G401 (cell line): Measurements from ENCODE around the gene ZSCAN5B. TPM values are rescaled to one million over a fixed set of nuclear protein-coding genes. Genes with fewer than 3 reads are reported as not detected.
"Not testable (repeated sequence)": the region's sequence is repeated elsewhere in the genome, so short reads cannot be mapped to it uniquely, and the experiment has no call there.

Experiments used
- DNase-seq: peaks from one replicate; pipeline ENCODE4 v3.0.0-alpha.2; 2015; ENCODE audit warnings: low spot score
- in situ Hi-C: cut with HindIII; loops from 2 replicates; pipeline ENCODE4 v1.10.0; 2016; ENCODE audit warnings: low sequenced_read_pairs, mixed read lengths
- total RNA-seq: library from RNA; depleted of rRNA; stranded (reverse); fragments of >200 nt; shearing (Covaris generic); gene quantifications from 2 replicates; pipeline ENCODE4 v1.2.3, GENCODE V29; 2014; rRNA removed

The ZSCAN5B gene
- not detected in 2 replicates for total RNA-seq

DNA sequence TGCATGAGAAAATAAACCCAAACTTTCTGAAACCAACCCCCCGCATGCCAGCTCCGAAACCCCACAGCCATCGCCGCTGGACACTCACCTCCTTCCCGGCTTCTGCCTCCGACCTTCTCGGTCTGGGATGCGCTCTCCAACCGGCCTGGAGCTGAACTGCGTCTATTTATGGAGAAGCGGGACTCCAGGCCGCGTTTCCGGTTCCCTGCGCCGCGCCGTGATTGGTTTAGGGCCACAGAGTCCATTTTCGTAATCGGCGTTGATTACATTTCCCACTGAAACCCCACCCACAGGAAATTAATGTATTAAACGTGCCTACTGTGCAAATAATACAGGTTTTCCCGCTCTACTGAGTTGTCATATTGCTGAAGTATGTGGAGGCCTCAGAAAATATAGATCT, at the start of gene ZSCAN5B:
Gene ZSCAN5B (minus strand): TSS at position 138 of the 400 bp plus-strand sequence. CDS start 4,731 bp downstream, outside the sequence.
- DNase-seq, in situ Hi-C loops: not testable (repeated sequence)

- DNase-seq, in situ Hi-C loops: not testable (repeated sequence)
Measured at GRCh38 chr19:56245764-56246163, 48.2 kb upstream of the ZSCAN5B start.

DNA sequence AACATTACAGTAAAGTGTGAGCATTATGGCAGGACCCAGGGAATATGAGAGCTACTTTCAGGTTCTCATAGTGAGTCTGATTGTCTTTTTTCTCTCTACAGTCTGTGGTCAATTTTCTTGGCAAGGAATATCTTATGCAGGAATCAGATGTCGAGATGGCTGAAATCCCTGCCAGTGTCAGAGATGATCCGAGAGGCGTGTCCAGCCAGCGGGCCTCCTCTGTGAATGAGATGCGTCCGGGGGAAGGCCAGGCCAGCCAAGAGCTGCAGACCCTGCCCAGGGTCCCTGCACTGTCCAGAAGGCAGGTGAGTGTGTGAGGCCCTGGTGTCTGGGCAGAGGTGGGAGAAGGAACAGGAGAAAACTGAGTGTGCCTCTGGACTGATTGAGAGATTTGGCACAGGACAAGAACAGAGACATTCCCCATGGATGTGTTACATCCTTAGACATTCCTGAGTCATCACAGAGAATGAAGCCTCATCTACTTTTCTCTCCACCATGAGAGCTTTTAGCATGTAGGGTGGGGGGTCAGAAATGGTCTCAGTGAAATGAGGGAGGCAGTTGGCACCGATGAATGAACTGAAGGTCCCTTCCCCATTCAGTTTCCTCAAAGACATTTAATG, 47.6 kb upstream of the ZSCAN5B start:
- DNase-seq = no peak
- in situ Hi-C loops = no loop called here

GRCh38 chr19:56223481-56223880, 25.9 kb upstream of the ZSCAN5B start:
- DNase-seq = no peak
- in situ Hi-C loops = no loop called here

DNA sequence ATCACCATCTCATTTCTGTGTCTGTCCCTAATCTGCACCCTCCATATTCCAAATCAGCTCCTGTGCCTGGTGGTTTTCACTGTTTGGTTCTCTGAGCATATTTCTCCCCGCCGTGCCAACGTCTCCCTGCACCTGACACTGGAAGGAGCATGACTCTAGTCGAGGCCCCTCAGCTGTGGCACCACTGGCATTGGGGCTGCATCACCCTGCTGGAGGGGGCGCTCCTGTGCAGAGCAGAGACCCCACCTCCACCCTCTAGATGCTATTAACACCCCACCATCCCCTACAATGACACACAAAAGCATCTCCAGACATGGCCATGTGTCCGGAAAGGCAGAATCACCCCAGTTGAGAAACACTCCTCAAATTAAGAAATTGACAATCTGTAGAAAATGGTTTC, 25.3 kb upstream of the ZSCAN5B start:
- in situ Hi-C loops = no loop called here
- no peak for DNase-seq

- in situ Hi-C loops = no loop called here
- DNase-seq = no peak
Measured at GRCh38 chr19:56221851-56222250, 24.3 kb upstream of the ZSCAN5B start.

- in situ Hi-C loops, DNase-seq: not testable (repeated sequence)
Measured at GRCh38 chr19:56221442-56221841, 23.9 kb upstream of the ZSCAN5B start.

DNA sequence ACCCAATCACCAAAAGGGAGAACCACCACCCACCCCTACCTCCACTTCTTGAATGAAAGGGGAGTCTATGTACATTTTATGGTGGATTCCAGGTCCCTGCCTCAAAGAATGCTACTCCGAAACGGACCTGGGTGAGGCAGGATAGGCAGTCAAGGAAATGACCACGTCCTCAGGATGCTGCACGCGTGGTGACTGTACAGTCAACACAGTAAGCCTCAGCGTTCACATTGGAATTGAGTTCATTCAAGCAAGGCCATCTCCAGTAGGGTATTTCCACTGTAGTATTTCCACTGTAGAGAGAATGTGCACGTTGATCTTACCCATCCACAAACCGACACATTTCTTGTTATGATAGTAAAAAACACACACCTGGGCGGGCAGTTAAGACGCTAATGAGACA, 21.4 kb upstream of the ZSCAN5B start:
- in situ Hi-C loops = no loop called here
- DNase-seq = no peak

- DNase-seq = no peak
Measured at GRCh38 chr19:56217039-56217949, 19.7 kb upstream of the ZSCAN5B start.

GRCh38 chr19:56211718-56212117, 14.1 kb upstream of the ZSCAN5B start:
- no peak for DNase-seq
- in situ Hi-C loops = no loop called here

More at GRCh38 chr19:56217039-56217949, 19.7 kb upstream of the ZSCAN5B start:
- in situ Hi-C loops = no loop called here

- DNase-seq, in situ Hi-C loops: not testable (repeated sequence)
Measured at GRCh38 chr19:56210036-56210435, 12.5 kb upstream of the ZSCAN5B start.

- in situ Hi-C loops = no loop called here
- DNase-seq = no peak
Measured at GRCh38 chr19:56209091-56209490, 11.5 kb upstream of the ZSCAN5B start.

GRCh38 chr19:56207581-56207980, 10.0 kb upstream of the ZSCAN5B start:
- DNase-seq, in situ Hi-C loops: not testable (repeated sequence)

GRCh38 chr19:56201973-56202372, 4.4 kb upstream of the ZSCAN5B start, which contains the start of gene ZSCAN5C:
Gene ZSCAN5C, plus strand, starts transcription at chr19:56202273. Its CDS starts 3,641 bp downstream, at chr19:56205914.
- in situ Hi-C loops = no loop called here
- DNase-seq = no peak

DNA sequence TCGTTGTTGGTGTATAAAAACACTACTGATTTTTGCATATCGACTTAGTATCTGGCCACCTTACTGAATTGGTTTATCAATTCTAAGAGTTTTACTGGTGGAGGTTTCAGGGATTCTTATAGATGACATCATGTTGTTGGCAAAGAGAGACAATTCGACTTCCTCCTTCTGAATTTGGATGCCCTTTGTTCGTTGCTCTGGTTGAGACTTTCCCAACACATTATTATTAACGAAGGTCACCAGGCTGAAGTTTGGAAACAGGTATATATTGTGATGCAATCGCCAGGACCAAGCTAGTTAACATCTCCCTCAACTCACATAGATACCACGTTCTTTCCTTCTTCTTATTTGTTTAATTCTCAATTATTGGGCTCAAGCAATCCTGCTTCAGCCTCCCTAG, 2.1 kb upstream of the ZSCAN5B start:
- in situ Hi-C loops = no loop called here
- no peak for DNase-seq

GRCh38 chr19:56193981-56194640, 3.5 kb downstream of the ZSCAN5B start:
- no peak for DNase-seq
- in situ Hi-C loops = no loop called here

GRCh38 chr19:56191711-56192110, 5.9 kb downstream of the ZSCAN5B start:
- no peak for DNase-seq
- in situ Hi-C loops = no loop called here

DNA sequence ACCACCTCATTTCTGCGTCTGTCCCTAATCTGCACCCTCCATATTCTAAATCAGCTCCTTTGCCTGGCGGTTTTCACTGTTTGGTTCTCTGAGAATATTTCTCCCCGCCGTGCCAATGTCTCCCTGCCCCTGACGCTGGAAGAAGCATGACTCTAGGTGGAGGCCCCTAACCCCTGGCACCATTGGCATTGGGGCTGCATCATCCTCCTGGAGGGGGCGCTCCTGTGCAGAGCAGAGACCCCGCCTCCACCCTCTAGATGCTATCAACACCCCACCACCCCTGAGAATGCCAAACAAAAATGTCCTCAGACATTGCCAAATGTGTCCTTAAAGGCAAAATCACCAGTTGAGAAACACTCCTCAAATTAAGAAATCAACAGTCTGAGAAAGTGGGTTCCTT, 6.5 kb downstream of the ZSCAN5B start:
- in situ Hi-C loops = no loop called here
- DNase-seq = no peak

DNA sequence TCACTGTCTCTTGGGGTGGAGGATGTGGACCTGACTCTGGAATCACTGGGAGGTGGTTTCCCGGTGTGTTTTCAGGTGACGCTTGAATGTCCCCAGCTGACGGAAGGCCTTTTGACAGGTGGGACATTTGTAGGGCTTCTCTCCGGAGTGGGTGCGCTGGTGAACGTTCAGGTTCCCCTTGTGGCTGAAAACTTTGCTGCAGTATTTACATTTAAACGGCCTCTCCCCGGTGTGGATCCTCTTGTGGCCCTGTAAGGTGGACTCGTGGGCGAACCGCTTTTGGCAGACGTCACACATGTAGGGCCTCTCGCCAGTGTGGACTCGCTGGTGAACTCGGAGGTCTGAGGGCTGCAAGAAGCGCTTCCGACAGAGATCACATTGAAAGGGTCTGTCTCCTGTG, 7.8 kb downstream of the ZSCAN5B start:
- in situ Hi-C loops = no loop called here
- no peak for DNase-seq
